Mesenchymal stem cell (in vitro differentiated cells and primary cell): Measurements from ENCODE around the gene ADAP2.
A peak's percentile ranks its signal among the peaks of the same experiment; 100 is the strongest.
"Not testable (repeated sequence)": the region's sequence is repeated elsewhere in the genome, so short reads cannot be mapped to it uniquely, and the experiment has no call there.

ENCODE experiments used
- DNase-seq: peaks from one replicate; pipeline ENCODE4 v3.0.0-alpha.2; 2013
- H2AFZ ChIP-seq: one replicate; pipeline ENCODE4 v1.6.1; 2013; ENCODE audit warnings: low read depth, mild to moderate bottlenecking, control low read depth, inconsistent platforms, low read length, moderate library complexity
- H2AK5ac ChIP-seq: 2 replicates; pipeline ENCODE4 v1.6.1; 2013; ENCODE audit warnings: low read length, moderate library complexity, mild to moderate bottlenecking, inconsistent platforms; ENCODE audit not compliant: severe bottlenecking
- H2BK120ac ChIP-seq: one replicate; pipeline ENCODE4 v1.6.1; 2013; ENCODE audit warnings: low read depth, mild to moderate bottlenecking, inconsistent platforms, low read length, moderate library complexity
- H2BK12ac ChIP-seq, 2 experiments: one replicate each; pipeline ENCODE4 v1.6.1; 2013; ENCODE audit warnings: inconsistent platforms in 2 of 2, low read length in 2 of 2, mild to moderate bottlenecking in 2 of 2, moderate library complexity in 2 of 2, control low read depth in 1 of 2
- H2BK15ac ChIP-seq: one replicate; pipeline ENCODE4 v1.6.1; 2013; ENCODE audit warnings: mild to moderate bottlenecking, low read depth, inconsistent platforms; ENCODE audit not compliant: poor library complexity, severe bottlenecking
- H2BK5ac ChIP-seq: 2 replicates; pipeline ENCODE4 v1.6.1; 2013; ENCODE audit warnings: low read depth, mild to moderate bottlenecking, low read length, control low read depth, inconsistent platforms; ENCODE audit not compliant: poor library complexity, severe bottlenecking
- H3K14ac ChIP-seq, 2 experiments: one replicate each; pipeline ENCODE4 v1.6.1; 2013; ENCODE audit warnings: inconsistent platforms in 2 of 2, low read length in 2 of 2, control low read depth in 1 of 2, mild to moderate bottlenecking in 1 of 2, moderate library complexity in 1 of 2
- H3K18ac ChIP-seq, 2 experiments: one replicate each; pipeline ENCODE4 v1.6.1; 2013; ENCODE audit warnings: inconsistent platforms in 2 of 2, low read length in 2 of 2, control low read depth in 1 of 2, low read depth in 1 of 2, mild to moderate bottlenecking in 1 of 2
- H3K23ac ChIP-seq, 2 experiments: one replicate each; pipeline ENCODE4 v1.6.1; 2013; ENCODE audit warnings: inconsistent platforms in 2 of 2, low read length in 2 of 2, mild to moderate bottlenecking in 2 of 2, moderate library complexity in 2 of 2, control low read depth in 1 of 2
- H3K27ac ChIP-seq: 2 replicates; pipeline ENCODE4 v1.5.1; 2013; ENCODE audit warnings: mild to moderate bottlenecking, moderate library complexity, low read length, control low read depth, inconsistent platforms; ENCODE audit not compliant: poor library complexity, severe bottlenecking
- H3K27me3 ChIP-seq, 2 experiments: 2 replicates each; pipeline versions ENCODE4 v1.6.1 to v1.7.0; 2013; ENCODE audit warnings: low read length in 2 of 2, mild to moderate bottlenecking in 2 of 2, moderate library complexity in 2 of 2, control low read depth in 1 of 2, inconsistent platforms in 1 of 2; ENCODE audit not compliant: control insufficient read depth in 1 of 2, insufficient read depth in 1 of 2
- H3K36me3 ChIP-seq, 2 experiments: 2 replicates each; pipeline versions ENCODE4 v1.6.1 to v1.7.0; 2013; ENCODE audit warnings: low read length in 2 of 2, control low read depth in 1 of 2, inconsistent platforms in 1 of 2, low read depth in 1 of 2, mild to moderate bottlenecking in 1 of 2; ENCODE audit not compliant: insufficient read depth in 2 of 2, control insufficient read depth in 1 of 2
- H3K4ac ChIP-seq, 2 experiments: one replicate each; pipeline ENCODE4 v1.6.1; 2013; ENCODE audit warnings: inconsistent platforms in 2 of 2, low read length in 2 of 2, mild to moderate bottlenecking in 2 of 2, moderate library complexity in 2 of 2, control low read depth in 1 of 2, low read depth in 1 of 2
- H3K4me1 ChIP-seq: 2 replicates; pipeline ENCODE4 v1.6.1; 2013; ENCODE audit warnings: low read depth, low read length, control low read depth; ENCODE audit not compliant: control insufficient read depth, insufficient read depth
- H3K4me2 ChIP-seq: 2 replicates; pipeline ENCODE4 v1.6.1; 2013; ENCODE audit warnings: low read length, mild to moderate bottlenecking, inconsistent platforms; ENCODE audit not compliant: poor library complexity, severe bottlenecking
- H3K4me3 ChIP-seq, 2 experiments: 2 replicates each; pipeline versions ENCODE4 v1.5.1 to v1.7.0; 2013; ENCODE audit warnings: low read length in 2 of 2, mild to moderate bottlenecking in 2 of 2, control low read depth in 1 of 2, low read depth in 1 of 2; ENCODE audit not compliant: insufficient read depth in 1 of 2
- H3K79me1 ChIP-seq: replicated peaks from 2 replicates; pipeline ENCODE4 v1.6.1; 2013; ENCODE audit warnings: mild to moderate bottlenecking, control low read depth, low read length, inconsistent platforms; ENCODE audit not compliant: poor library complexity, severe bottlenecking
- H3K9ac ChIP-seq: 2 replicates; pipeline ENCODE4 v1.7.0; 2013; ENCODE audit warnings: mild to moderate bottlenecking, low read length, moderate library complexity
- H3K9me3 ChIP-seq: 2 replicates; pipeline ENCODE4 v1.7.0; 2013; ENCODE audit warnings: mild to moderate bottlenecking, low read length; ENCODE audit not compliant: control insufficient read depth
- H4K8ac ChIP-seq: one replicate; pipeline ENCODE4 v1.6.1; 2013; ENCODE audit warnings: inconsistent platforms, mild to moderate bottlenecking, low read length, moderate library complexity
- H4K91ac ChIP-seq: one replicate; pipeline ENCODE4 v1.6.1; 2013; ENCODE audit warnings: mild to moderate bottlenecking, low read length, inconsistent platforms
- WGBS: methylation state at CpG from one replicate; pipeline ENCODE4 v1.1.7; 2013; ENCODE audit warnings: mixed read lengths; 5-methylcytosine and 5-hydroxymethylcytosine counted together

ADAP2 gene

GRCh38 chr17:30965686-30966085, 43.9 kb downstream of the ADAP2 start:
- Histone ChIP-seq H2BK5ac (no peak overlapping the region), H2BK120ac (no peak overlapping the region), H4K91ac (no peak overlapping the region), H3K79me1 (no peaks in the 10 kb centered on the region), H3K4me1 (peaks cover 4% of the 10 kb centered on the region), H4K8ac (no peak overlapping the region), H3K4me3 (no peak overlapping the region), H3K27me3 (no peaks in the 10 kb centered on the region), H3K36me3 (no peaks in the 10 kb centered on the region), H3K18ac (no peak overlapping the region), H2BK12ac (peak overlapping the region in 1 of 2 experiments; percentile 93), H2AFZ (no peak overlapping the region), H2BK15ac (no peak overlapping the region), H3K14ac (no peak overlapping the region), H3K23ac (no peak overlapping the region), H3K4ac (no peak overlapping the region), H3K9me3 (no peaks in the 10 kb centered on the region), H3K9ac (no peak overlapping the region), H3K4me2 (no peak overlapping the region), H3K27ac (no peak overlapping the region), H2AK5ac (no peak overlapping the region)
- 97% methylated on average over 3 of the region's 3 CpGs for WGBS
- DNase-seq, result no peak

- H2BK120ac ChIP-seq, H3K4me2 ChIP-seq, H3K9ac ChIP-seq, H2BK15ac ChIP-seq, DNase-seq, H2AK5ac ChIP-seq, H3K4me1 ChIP-seq, H4K91ac ChIP-seq, H2AFZ ChIP-seq, H3K14ac ChIP-seq, H3K27me3 ChIP-seq, H3K36me3 ChIP-seq, H3K79me1 ChIP-seq, H2BK5ac ChIP-seq, H3K23ac ChIP-seq, H3K4ac ChIP-seq, H3K4me3 ChIP-seq, H3K18ac ChIP-seq, H3K27ac ChIP-seq, H3K9me3 ChIP-seq, H2BK12ac ChIP-seq, H4K8ac ChIP-seq: not testable (repeated sequence)
- WGBS, result over 99% methylated on average over 9 of the region's 13 CpGs
Observed at GRCh38 chr17:30967911-30968310, 46.2 kb downstream of the ADAP2 start.

- Histone ChIP-seq H3K27ac (peak overlapping the region; percentile 83), H2BK120ac (peak overlapping the region; percentile 80), H3K36me3 (peaks cover 5 to 7% of the 10 kb centered on the region in 2 experiments), H4K8ac (peak overlapping the region; percentile 89), H3K9me3 (no peaks in the 10 kb centered on the region), H3K4ac (peak overlapping the region in 1 of 2 experiments; percentile 51), H3K18ac (peak overlapping the region; percentile 54 to 84), H3K14ac (no peak overlapping the region), H3K4me1 (peaks cover 6% of the 10 kb centered on the region), H3K79me1 (peaks cover 2% of the 10 kb centered on the region), H3K4me2 (peak overlapping the region; percentile 89), H4K91ac (peak overlapping the region; percentile 39), H3K23ac (no peak overlapping the region), H2BK5ac (no peak overlapping the region), H3K4me3 (peak overlapping the region; percentile 85 to 90), H3K27me3 (no peaks in the 10 kb centered on the region), H2BK12ac (peak overlapping the region in 1 of 2 experiments; percentile 67), H2AFZ (no peak overlapping the region), H2BK15ac (peak overlapping the region; percentile 8), H3K9ac (peak overlapping the region; percentile 96), H2AK5ac (no peak overlapping the region)
- no peak for DNase-seq
- WGBS, result 15% methylated on average over 31 of the region's 31 CpGs
Observed at GRCh38 chr17:30969989-30970830, 48.5 kb downstream of the ADAP2 start.

- Histone ChIP-seq H2BK15ac (peak within 1 kb of the TSS; percentile 74), H2BK12ac (peak within 1 kb of the TSS in 1 of 2 experiments; percentile 67), H3K27me3 (no peaks in the 10 kb centered on the region), H3K14ac (peak within 1 kb of the TSS in 1 of 2 experiments; percentile 94), H3K18ac (peak within 1 kb of the TSS; percentile 98 to 100), H3K4ac (peak within 1 kb of the TSS; percentile 29 to 96), H3K79me1 (peaks cover 5% of the 10 kb centered on the region), H3K4me3 (peak within 1 kb of the TSS; percentile 85 to 90), H3K4me1 (peaks cover 6% of the 10 kb centered on the region), H3K9ac (peak within 1 kb of the TSS; percentile 96), H2BK5ac (peak within 1 kb of the TSS; percentile 33), H3K27ac (peak within 1 kb of the TSS; percentile 83), H3K36me3 (peaks cover 7 to 12% of the 10 kb centered on the region in 2 experiments), H3K9me3 (no peaks in the 10 kb centered on the region), H4K91ac (peak within 1 kb of the TSS; percentile 94), H3K23ac (peak within 1 kb of the TSS in 1 of 2 experiments; percentile 87), H3K4me2 (peak within 1 kb of the TSS; percentile 89), H2BK120ac (peak within 1 kb of the TSS; percentile 80), H2AK5ac (no peak within 1 kb of the TSS), H2AFZ (peak within 1 kb of the TSS; percentile 96), H4K8ac (peak within 1 kb of the TSS; percentile 94)
- DNase-seq, result peak; percentile 91
- 1% methylated on average over 58 of the region's 66 CpGs for WGBS
Observed at GRCh38 chr17:30970831-30971567, 49.3 kb downstream of the ADAP2 start, which contains the start of gene RNF135. RNF135 (plus strand) TSS chr17:30971039; CDS start chr17:30971074, 35 bp downstream.
